ENCODE data around the gene MEIS2.

DNA sequence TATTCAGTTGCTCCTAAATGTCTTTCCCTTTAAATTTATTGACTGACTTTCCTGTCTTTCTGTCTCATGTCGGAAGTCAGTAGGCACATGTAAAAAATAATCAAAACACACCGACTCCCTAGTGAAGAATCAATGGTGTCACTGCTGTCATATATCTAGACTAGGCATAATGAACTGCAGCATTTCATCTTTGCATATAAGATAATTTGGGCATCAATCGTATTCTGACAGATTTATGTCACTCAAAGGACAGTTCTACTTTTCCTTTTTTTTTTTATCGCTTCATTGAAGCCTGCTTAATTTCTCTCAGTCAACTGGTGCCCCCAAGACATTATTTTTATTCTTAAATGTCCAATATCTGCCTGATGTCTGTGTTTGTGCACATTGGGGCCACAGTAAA lies 206.3 kb downstream of the MEIS2 start:
- TF ChIP-seq CTCF (IDR thresholded peaks at IDR 0.05; ENCODE audit: low read depth, low read length) (no peak), EZH2phosphoT487 (IDR thresholded peaks at IDR 0.05; ENCODE audit: low read depth) (no peak)

All from OCI-LY3 (cell line).